ENCODE results near the gene TASP1. TPM values are rescaled to one million over a fixed set of nuclear protein-coding genes. Genes with fewer than 3 reads are reported as not detected.

The TASP1 gene
- total and polyA plus RNA-seq, 2 experiments from 2014 or later = 7.6 to 8.4 TPM

DNA sequence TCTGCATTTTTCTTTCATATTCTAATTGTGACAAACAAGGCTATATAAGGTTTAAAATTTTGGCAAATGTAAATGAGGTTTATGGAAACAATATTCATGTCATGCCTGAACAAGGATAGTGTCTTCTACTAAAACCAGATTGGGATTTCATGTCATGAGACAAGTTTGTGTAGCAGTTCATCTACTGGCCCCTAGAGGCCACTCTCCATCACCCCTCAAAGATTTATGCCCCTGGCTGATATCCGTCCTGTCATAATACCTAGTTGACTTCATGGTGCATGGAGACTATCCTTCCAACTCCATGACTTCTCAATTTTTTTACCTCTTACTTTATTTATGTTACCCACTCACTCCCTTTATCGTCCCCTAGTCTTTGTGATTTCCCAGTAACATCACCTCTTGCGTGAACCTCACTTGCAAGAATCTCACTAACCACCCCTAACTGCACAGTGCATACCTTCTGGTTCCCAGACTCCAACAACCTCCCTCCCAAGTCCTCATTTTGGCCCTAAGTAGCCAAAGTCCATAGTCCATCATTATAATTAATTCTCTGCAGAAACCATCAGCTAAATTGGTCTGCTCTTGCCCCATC lies 179.8 kb downstream of the TASP1 start:
- H3K9me3 ChIP-seq (ENCODE audit: low read depth) = no peaks in the 10 kb centered on the region
- peak; percentile 60 for DNase-seq
- WGBS, 2 experiments (ENCODE audit: low coverage in 1 of 2, low lambda C conversion rate in 2 of 2, missing lambda C conversion rate in 2 of 2) = 62 to 63% methylated on average over 3 of the region's 3 CpGs
- no peaks in the 10 kb centered on the region for H3K79me2 ChIP-seq (ENCODE audit: insufficient read depth)
- no peaks in the 10 kb centered on the region for H3K36me3 ChIP-seq (ENCODE audit: low read depth)
- TF ChIP-seq EZH2 (IDR thresholded peaks at IDR 0.05; ENCODE audit: insufficient read depth, poor library complexity, severe bottlenecking) = no peak
- no peak for TF ChIP-seq EZH2phosphoT487 (IDR thresholded peaks at IDR 0.05; ENCODE audit: insufficient read depth, low read depth)
- H3K27ac ChIP-seq = no peak overlapping the region
- no peaks in the 10 kb centered on the region for H4K20me1 ChIP-seq (ENCODE audit: insufficient read depth)
- no peaks in the 10 kb centered on the region for H3K27me3 ChIP-seq (replicated peaks; ENCODE audit: insufficient read depth)
- no peak overlapping the region for H3K4me3 ChIP-seq
- H3K9ac ChIP-seq = no peak overlapping the region
- no peak overlapping the region for H2AFZ ChIP-seq
- no peaks in the 10 kb centered on the region for H3K4me1 ChIP-seq (ENCODE audit: insufficient read depth)
- in situ Hi-C loops (cut with MboI) = loop anchor here (10.0 kb wide), 1 partner anchor 86 kb away; no protein-coding TSS in a partner anchor
- no peaks in the 10 kb centered on the region for H3K9me2 ChIP-seq (ENCODE audit: insufficient read depth)
- H3F3A ChIP-seq (ENCODE audit: insufficient read depth) = no peaks in the 10 kb centered on the region
- H3K4me2 ChIP-seq (ENCODE audit: unreplicated experiment) = no peak overlapping the region

DNA sequence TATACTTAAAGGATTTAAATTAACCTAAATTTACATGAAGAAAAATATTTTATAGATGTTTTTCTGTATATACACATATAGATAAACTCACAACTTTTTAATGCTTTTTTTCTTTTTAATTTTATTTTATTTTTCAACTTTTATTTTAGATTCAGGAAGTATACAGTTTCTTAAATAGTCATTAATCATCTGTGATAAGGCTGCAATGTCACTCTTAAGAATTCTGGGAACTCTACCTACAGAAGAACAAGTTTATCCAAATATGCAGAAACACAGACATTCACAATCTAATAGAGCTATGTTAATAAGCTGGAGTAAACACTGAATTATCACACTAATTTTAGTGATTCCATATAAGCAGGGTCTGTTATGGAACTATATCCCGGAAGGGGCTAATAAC lies 181.2 kb downstream of the TASP1 start:
- Histone ChIP-seq H3K9me3 (ENCODE audit: low read depth) (no peaks in the 10 kb centered on the region), H3K27me3 (replicated peaks; ENCODE audit: insufficient read depth) (no peaks in the 10 kb centered on the region), H3K36me3 (ENCODE audit: low read depth) (no peaks in the 10 kb centered on the region), H3K4me1 (ENCODE audit: insufficient read depth) (no peaks in the 10 kb centered on the region), H4K20me1 (ENCODE audit: insufficient read depth) (no peaks in the 10 kb centered on the region), H2AFZ (no peak overlapping the region), H3K27ac (no peak overlapping the region), H3K4me3 (no peak overlapping the region), H3K4me2 (ENCODE audit: unreplicated experiment) (no peak overlapping the region), H3K79me2 (ENCODE audit: insufficient read depth) (no peaks in the 10 kb centered on the region), H3K9me2 (ENCODE audit: insufficient read depth) (no peaks in the 10 kb centered on the region), H3F3A (ENCODE audit: insufficient read depth) (no peaks in the 10 kb centered on the region), H3K9ac (no peak overlapping the region)
- in situ Hi-C loops (cut with MboI) = loop anchor here (10.0 kb wide), 1 partner anchor 87 kb away; no protein-coding TSS in a partner anchor
- TF ChIP-seq EZH2 (IDR thresholded peaks at IDR 0.05; ENCODE audit: insufficient read depth, poor library complexity, severe bottlenecking) = no peak
- no peak for TF ChIP-seq EZH2phosphoT487 (IDR thresholded peaks at IDR 0.05; ENCODE audit: insufficient read depth, low read depth)
- WGBS, 2 experiments (ENCODE audit: low coverage in 1 of 2, low lambda C conversion rate in 2 of 2, missing lambda C conversion rate in 2 of 2) = 92 to 96% methylated on average over 1 of the region's 1 CpG
- no peak for DNase-seq

DNA sequence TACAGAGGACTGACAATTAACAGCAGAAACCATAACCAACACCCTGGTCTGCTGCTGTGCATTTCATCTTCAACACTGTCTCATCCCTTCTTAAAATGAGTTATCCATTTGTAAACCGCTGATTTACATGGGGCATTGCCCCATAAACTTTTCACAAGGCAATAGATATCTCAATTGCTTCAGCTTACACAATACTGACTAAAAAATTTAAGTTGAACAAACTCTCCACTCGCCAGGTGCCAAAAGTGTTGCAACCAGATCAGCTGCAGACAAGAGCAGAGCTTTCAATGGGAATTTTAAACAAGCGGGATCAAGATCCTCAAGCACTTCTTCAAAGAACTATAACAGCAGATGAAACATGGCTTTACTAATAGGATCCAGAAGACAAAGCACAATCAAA lies 183.0 kb downstream of the TASP1 start:
- H3K4me2 ChIP-seq (ENCODE audit: unreplicated experiment) = no peak overlapping the region
- H3K36me3 ChIP-seq (ENCODE audit: low read depth) = no peaks in the 10 kb centered on the region
- no peaks in the 10 kb centered on the region for H3K9me3 ChIP-seq (ENCODE audit: low read depth)
- 75 to 78% methylated on average over 3 of the region's 3 CpGs for WGBS, 2 experiments (ENCODE audit: low coverage in 1 of 2, low lambda C conversion rate in 2 of 2, missing lambda C conversion rate in 2 of 2)
- no peaks in the 10 kb centered on the region for H3K9me2 ChIP-seq (ENCODE audit: insufficient read depth)
- no peak overlapping the region for H3K4me3 ChIP-seq
- H3K9ac ChIP-seq = no peak overlapping the region
- DNase-seq = no peak
- H3K4me1 ChIP-seq (ENCODE audit: insufficient read depth) = no peaks in the 10 kb centered on the region; the same call in 1 of the 2 replicates
- no peaks in the 10 kb centered on the region for H3K27me3 ChIP-seq (replicated peaks; ENCODE audit: insufficient read depth)
- no peaks in the 10 kb centered on the region for H4K20me1 ChIP-seq (ENCODE audit: insufficient read depth)
- no peaks in the 10 kb centered on the region for H3K79me2 ChIP-seq (ENCODE audit: insufficient read depth)
- H3K27ac ChIP-seq = no peak overlapping the region
- peaks cover 4% of the 10 kb centered on the region; the same call in 1 of the 2 replicates for H3F3A ChIP-seq (ENCODE audit: insufficient read depth)
- in situ Hi-C loops (cut with MboI) = loop anchor here (10.0 kb wide), 1 partner anchor 89 kb away; no protein-coding TSS in a partner anchor
- TF ChIP-seq EZH2phosphoT487 (IDR thresholded peaks at IDR 0.05; ENCODE audit: insufficient read depth, low read depth) = no peak
- no peak for TF ChIP-seq EZH2 (IDR thresholded peaks at IDR 0.05; ENCODE audit: insufficient read depth, poor library complexity, severe bottlenecking)
- H2AFZ ChIP-seq = no peak overlapping the region

DNA sequence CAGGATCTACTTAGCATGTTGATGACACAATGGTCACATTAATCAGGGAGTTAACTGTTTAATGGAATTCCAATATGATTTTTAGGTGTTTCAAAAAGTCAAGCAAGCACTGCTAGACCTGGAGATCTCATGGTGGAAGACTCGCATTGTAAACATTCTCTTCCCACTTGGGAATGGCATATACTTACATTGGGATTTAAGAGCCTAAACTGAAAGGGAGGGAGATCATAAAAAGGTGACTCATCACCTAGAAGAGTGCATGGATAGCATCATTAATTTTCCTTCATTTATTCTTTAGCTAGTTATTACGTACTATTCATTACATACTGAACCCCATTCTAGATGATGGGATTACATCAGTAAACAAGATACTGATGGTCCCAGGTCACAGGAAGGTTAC lies 185.4 kb downstream of the TASP1 start:
- H3K27me3 ChIP-seq (replicated peaks; ENCODE audit: insufficient read depth) = no peaks in the 10 kb centered on the region
- 97 to 100% methylated on average over 2 of the region's 2 CpGs for WGBS, 2 experiments (ENCODE audit: low coverage in 1 of 2, low lambda C conversion rate in 2 of 2, missing lambda C conversion rate in 2 of 2)
- no peak overlapping the region for H3K4me2 ChIP-seq (ENCODE audit: unreplicated experiment)
- peaks cover 19% of the 10 kb centered on the region for H3F3A ChIP-seq (ENCODE audit: insufficient read depth)
- TF ChIP-seq EZH2phosphoT487 (IDR thresholded peaks at IDR 0.05; ENCODE audit: insufficient read depth, low read depth) (no peak), EZH2 (IDR thresholded peaks at IDR 0.05; ENCODE audit: insufficient read depth, poor library complexity, severe bottlenecking) (no peak)
- no peak overlapping the region for H3K4me3 ChIP-seq
- H3K9ac ChIP-seq = no peak overlapping the region
- no peak for DNase-seq
- in situ Hi-C loops (cut with MboI) = loop anchor here (10.0 kb wide), 1 partner anchor 91 kb away; no protein-coding TSS in a partner anchor
- no peak overlapping the region for H3K27ac ChIP-seq
- no peaks in the 10 kb centered on the region for H3K9me3 ChIP-seq (ENCODE audit: low read depth)
- no peaks in the 10 kb centered on the region for H3K9me2 ChIP-seq (ENCODE audit: insufficient read depth)
- H3K36me3 ChIP-seq (ENCODE audit: low read depth) = no peaks in the 10 kb centered on the region
- no peaks in the 10 kb centered on the region for H4K20me1 ChIP-seq (ENCODE audit: insufficient read depth)
- H3K4me1 ChIP-seq (ENCODE audit: insufficient read depth) = no peaks in the 10 kb centered on the region; the same call in 1 of the 2 replicates
- H3K79me2 ChIP-seq (ENCODE audit: insufficient read depth) = no peaks in the 10 kb centered on the region
- H2AFZ ChIP-seq = no peak overlapping the region
